ENCODE results near the gene REV1.

Gene REV1

GRCh38 chr2:99458529-99458928 lies 31.3 kb downstream of the REV1 start:
- no peak for ATAC-seq
- TF ChIP-seq, protein P1, sequence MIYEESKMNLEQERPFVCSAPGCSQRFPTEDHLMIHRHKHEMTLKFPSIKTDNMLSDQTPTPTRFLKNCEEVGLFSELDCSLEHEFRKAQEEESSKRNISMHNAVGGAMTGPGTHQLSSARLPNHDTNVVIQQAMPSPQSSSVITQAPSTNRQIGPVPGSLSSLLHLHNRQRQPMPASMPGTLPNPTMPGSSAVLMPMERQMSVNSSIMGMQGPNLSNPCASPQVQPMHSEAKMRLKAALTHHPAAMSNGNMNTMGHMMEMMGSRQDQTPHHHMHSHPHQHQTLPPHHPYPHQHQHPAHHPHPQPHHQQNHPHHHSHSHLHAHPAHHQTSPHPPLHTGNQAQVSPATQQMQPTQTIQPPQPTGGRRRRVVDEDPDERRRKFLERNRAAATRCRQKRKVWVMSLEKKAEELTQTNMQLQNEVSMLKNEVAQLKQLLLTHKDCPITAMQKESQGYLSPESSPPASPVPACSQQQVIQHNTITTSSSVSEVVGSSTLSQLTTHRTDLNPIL (CRISPR knock-in tag; IDR thresholded peaks at IDR 0.05; ENCODE audit: low read depth): no peak
- TF ChIP-seq POU6F1 (CRISPR knock-in tag; IDR thresholded peaks at IDR 0.05; ENCODE audit: borderline replicate concordance, low read depth): no peak
- no peak for TF ChIP-seq ARNTL (CRISPR knock-in tag; IDR thresholded peaks at IDR 0.05; ENCODE audit: borderline replicate concordance, low read depth)
- TF ChIP-seq, protein P2, sequence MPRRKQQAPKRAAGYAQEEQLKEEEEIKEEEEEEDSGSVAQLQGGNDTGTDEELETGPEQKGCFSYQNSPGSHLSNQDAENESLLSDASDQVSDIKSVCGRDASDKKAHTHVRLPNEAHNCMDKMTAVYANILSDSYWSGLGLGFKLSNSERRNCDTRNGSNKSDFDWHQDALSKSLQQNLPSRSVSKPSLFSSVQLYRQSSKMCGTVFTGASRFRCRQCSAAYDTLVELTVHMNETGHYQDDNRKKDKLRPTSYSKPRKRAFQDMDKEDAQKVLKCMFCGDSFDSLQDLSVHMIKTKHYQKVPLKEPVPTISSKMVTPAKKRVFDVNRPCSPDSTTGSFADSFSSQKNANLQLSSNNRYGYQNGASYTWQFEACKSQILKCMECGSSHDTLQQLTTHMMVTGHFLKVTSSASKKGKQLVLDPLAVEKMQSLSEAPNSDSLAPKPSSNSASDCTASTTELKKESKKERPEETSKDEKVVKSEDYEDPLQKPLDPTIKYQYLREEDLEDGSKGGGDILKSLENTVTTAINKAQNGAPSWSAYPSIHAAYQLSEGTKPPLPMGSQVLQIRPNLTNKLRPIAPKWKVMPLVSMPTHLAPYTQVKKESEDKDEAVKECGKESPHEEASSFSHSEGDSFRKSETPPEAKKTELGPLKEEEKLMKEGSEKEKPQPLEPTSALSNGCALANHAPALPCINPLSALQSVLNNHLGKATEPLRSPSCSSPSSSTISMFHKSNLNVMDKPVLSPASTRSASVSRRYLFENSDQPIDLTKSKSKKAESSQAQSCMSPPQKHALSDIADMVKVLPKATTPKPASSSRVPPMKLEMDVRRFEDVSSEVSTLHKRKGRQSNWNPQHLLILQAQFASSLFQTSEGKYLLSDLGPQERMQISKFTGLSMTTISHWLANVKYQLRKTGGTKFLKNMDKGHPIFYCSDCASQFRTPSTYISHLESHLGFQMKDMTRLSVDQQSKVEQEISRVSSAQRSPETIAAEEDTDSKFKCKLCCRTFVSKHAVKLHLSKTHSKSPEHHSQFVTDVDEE (CRISPR knock-in tag; IDR thresholded peaks at IDR 0.05): no peak
- TF ChIP-seq, protein P3, sequence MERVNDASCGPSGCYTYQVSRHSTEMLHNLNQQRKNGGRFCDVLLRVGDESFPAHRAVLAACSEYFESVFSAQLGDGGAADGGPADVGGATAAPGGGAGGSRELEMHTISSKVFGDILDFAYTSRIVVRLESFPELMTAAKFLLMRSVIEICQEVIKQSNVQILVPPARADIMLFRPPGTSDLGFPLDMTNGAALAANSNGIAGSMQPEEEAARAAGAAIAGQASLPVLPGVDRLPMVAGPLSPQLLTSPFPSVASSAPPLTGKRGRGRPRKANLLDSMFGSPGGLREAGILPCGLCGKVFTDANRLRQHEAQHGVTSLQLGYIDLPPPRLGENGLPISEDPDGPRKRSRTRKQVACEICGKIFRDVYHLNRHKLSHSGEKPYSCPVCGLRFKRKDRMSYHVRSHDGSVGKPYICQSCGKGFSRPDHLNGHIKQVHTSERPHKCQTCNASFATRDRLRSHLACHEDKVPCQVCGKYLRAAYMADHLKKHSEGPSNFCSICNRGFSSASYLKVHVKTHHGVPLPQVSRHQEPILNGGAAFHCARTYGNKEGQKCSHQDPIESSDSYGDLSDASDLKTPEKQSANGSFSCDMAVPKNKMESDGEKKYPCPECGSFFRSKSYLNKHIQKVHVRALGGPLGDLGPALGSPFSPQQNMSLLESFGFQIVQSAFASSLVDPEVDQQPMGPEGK (CRISPR knock-in tag; IDR thresholded peaks at IDR 0.05; ENCODE audit: borderline replicate concordance): no peak
- no peak for TF ChIP-seq SNAI2 (CRISPR knock-in tag; IDR thresholded peaks at IDR 0.05)
- TF ChIP-seq ZC3H10 (CRISPR knock-in tag; IDR thresholded peaks at IDR 0.05): no peak
- TF ChIP-seq ZFP30 (CRISPR knock-in tag; IDR thresholded peaks at IDR 0.05): no peak
- no peak for TF ChIP-seq PPARA (CRISPR knock-in tag; IDR thresholded peaks at IDR 0.05; ENCODE audit: borderline replicate concordance)
- TF ChIP-seq CSRNP3 (CRISPR knock-in tag; IDR thresholded peaks at IDR 0.05): no peak

DNA sequence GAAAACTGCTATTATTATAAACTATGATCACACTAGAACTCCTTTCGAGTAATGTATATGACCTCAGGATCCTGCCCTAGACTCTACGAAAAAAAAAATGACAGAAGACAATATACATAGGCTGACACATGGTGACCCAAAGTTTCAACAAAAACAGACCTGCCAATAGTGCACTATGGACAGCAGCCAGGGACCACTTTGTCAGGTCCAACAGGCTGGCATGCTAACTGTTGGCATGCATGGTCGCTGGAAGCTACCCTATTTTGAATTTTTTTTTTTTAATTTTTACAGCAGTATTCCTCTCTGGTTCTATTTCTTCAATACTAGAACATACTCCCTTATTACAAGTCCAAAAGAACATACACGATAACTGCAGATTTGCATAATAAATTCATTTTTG lies 38.1 kb downstream of the REV1 start:
- TF ChIP-seq ZFP3 (CRISPR knock-in tag; IDR thresholded peaks at IDR 0.05): no peak
- no peak for TF ChIP-seq ZNF565 (CRISPR knock-in tag; conservative IDR thresholded peaks at IDR 0.05; ENCODE audit: low read depth)
- no peak for TF ChIP-seq ESRRG (CRISPR knock-in tag; IDR thresholded peaks at IDR 0.05)
- no peak for TF ChIP-seq SNAI2 (CRISPR knock-in tag; IDR thresholded peaks at IDR 0.05)
- TF ChIP-seq, protein P1 (CRISPR knock-in tag; IDR thresholded peaks at IDR 0.05; ENCODE audit: low read depth): no peak
- no peak for TF ChIP-seq CSRNP3 (CRISPR knock-in tag; IDR thresholded peaks at IDR 0.05)
- no peak for TF ChIP-seq POU6F1 (CRISPR knock-in tag; IDR thresholded peaks at IDR 0.05; ENCODE audit: borderline replicate concordance, low read depth)
- TF ChIP-seq TOX (CRISPR knock-in tag; IDR thresholded peaks at IDR 0.05; ENCODE audit: borderline replicate concordance): no peak
- TF ChIP-seq PPARA (CRISPR knock-in tag; IDR thresholded peaks at IDR 0.05; ENCODE audit: borderline replicate concordance): no peak
- TF ChIP-seq ZFP30 (CRISPR knock-in tag; IDR thresholded peaks at IDR 0.05): no peak
- no peak for ATAC-seq
